Skeletal muscle satellite cell (primary cell): ENCODE measurements around the gene CST1.
"Not testable (repeated sequence)": the region's sequence is repeated elsewhere in the genome, so short reads cannot be mapped to it uniquely, and the experiment has no call there.

ENCODE experiments used
- H3K27me3 ChIP-seq: 2 replicates; pipeline ENCODE4 v1.7.0; 2013; ENCODE audit warnings: low read length; ENCODE audit not compliant: control insufficient read depth, insufficient read depth
- H3K36me3 ChIP-seq: 2 replicates; pipeline ENCODE4 v1.7.0; 2013; ENCODE audit warnings: mild to moderate bottlenecking, control low read depth, low read length; ENCODE audit not compliant: insufficient read depth
- H3K4me1 ChIP-seq: 2 replicates; pipeline ENCODE4 v1.7.0; 2013; ENCODE audit warnings: low read length; ENCODE audit not compliant: control insufficient read depth, insufficient read depth
- H3K4me2 ChIP-seq: 2 replicates; pipeline ENCODE4 v1.7.0; 2013; ENCODE audit warnings: mild to moderate bottlenecking, low read length
- H3K4me3 ChIP-seq: 2 replicates; pipeline ENCODE4 v1.7.0; 2013; ENCODE audit warnings: low read length
- H3K9ac ChIP-seq: 2 replicates; pipeline ENCODE4 v1.7.0; 2013; ENCODE audit warnings: mild to moderate bottlenecking, low read depth, low read length, moderate library complexity
- H3K9me3 ChIP-seq: replicated peaks from 2 replicates; pipeline ENCODE4 v1.7.0; 2013; ENCODE audit warnings: mild to moderate bottlenecking, control low read depth, low read length

The CST1 gene

DNA sequence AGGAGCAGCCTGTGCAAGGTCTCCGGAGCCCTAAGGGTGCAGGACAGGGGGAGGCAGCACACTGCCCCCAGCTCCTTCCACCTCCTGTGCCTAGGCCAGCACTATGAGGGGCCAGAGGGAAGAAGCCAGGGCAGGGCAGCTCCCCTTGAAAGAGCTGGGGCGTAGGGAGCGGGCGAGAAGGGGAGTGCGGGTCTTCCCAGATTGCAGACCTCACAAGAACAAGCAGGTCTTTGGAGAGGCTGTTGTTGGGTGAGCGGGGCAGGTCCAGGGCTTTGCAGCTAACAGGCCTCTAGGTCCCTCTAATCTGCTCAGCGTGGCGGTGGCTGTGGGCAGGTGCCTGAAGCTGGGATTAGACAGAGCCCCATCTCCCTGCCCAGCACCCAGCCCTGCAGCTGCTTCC, 22.4 kb upstream of the CST1 start:
- no peaks in the 10 kb centered on the region for H3K9me3 ChIP-seq
- H3K4me1 ChIP-seq, result no peaks in the 10 kb centered on the region
- no peak overlapping the region for H3K4me3 ChIP-seq
- no peaks in the 10 kb centered on the region for H3K36me3 ChIP-seq
- H3K9ac ChIP-seq, result no peak overlapping the region
- H3K4me2 ChIP-seq, result no peak overlapping the region
- peaks cover 24% of the 10 kb centered on the region for H3K27me3 ChIP-seq

DNA sequence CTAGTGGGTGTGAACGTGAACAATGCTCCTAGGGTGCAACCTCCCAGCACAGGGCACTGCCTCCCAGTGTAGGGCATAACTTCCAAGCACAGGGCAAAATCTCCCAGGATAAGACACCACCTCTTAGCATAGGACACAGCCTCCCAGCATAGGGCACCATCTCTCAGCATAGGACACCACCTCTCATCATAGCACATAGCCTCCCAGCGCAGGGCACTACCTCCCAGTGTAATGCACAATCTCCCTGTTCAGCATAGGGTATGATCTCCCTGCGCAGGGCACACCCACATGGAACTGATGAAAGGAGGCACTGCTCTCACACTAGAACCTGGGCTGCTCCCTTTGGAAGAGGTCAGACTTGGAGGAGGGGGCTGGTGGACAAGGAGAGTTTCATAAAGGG, 21.3 kb upstream of the CST1 start:
- no peak overlapping the region for H3K4me2 ChIP-seq
- no peaks in the 10 kb centered on the region for H3K9me3 ChIP-seq
- H3K27me3 ChIP-seq, result peaks cover 24% of the 10 kb centered on the region
- no peak overlapping the region for H3K4me3 ChIP-seq
- H3K4me1 ChIP-seq, result no peaks in the 10 kb centered on the region
- no peak overlapping the region for H3K9ac ChIP-seq
- H3K36me3 ChIP-seq, result no peaks in the 10 kb centered on the region

- Histone ChIP-seq H3K4me3 (no peak overlapping the region), H3K36me3 (no peaks in the 10 kb centered on the region), H3K9ac (no peak overlapping the region), H3K9me3 (no peaks in the 10 kb centered on the region), H3K4me2 (no peak overlapping the region), H3K4me1 (no peaks in the 10 kb centered on the region), H3K27me3 (peaks cover 24% of the 10 kb centered on the region)
Measured at GRCh38 chr20:23770384-23770783, 19.6 kb upstream of the CST1 start.

GRCh38 chr20:23768520-23768919, 17.8 kb upstream of the CST1 start:
- not testable (repeated sequence) for H3K9me3 ChIP-seq, H3K4me3 ChIP-seq, H3K4me2 ChIP-seq, H3K36me3 ChIP-seq, H3K9ac ChIP-seq, H3K4me1 ChIP-seq
- H3K27me3 ChIP-seq, result peaks cover 20% of the 10 kb centered on the region

DNA sequence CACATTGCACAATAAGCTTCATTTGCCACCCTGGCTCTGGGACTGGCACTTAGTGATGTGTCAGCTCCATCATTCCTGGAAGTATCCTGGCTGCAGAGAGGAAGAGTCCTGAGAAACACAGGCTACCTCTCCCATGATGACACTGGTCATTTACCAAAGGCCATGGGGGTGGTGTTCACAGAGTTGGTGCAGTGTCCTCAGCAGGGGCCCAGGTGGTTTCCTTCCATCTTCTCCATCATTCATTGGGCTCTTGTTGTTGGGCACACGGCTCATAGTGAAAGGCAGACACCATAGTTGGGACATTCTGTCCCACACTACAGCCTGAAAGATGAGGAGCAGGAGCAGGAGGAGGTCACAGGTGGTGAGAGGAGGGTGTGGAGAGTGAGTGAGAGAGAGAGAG, 15.8 kb upstream of the CST1 start:
- no peaks in the 10 kb centered on the region for H3K36me3 ChIP-seq
- H3K9me3 ChIP-seq, result no peaks in the 10 kb centered on the region
- no peak overlapping the region for H3K4me2 ChIP-seq
- H3K4me3 ChIP-seq, result no peak overlapping the region
- H3K27me3 ChIP-seq, result peaks cover 17% of the 10 kb centered on the region
- no peak overlapping the region for H3K9ac ChIP-seq
- H3K4me1 ChIP-seq, result no peaks in the 10 kb centered on the region

- Histone ChIP-seq H3K36me3 (no peaks in the 10 kb centered on the region), H3K4me2 (no peak overlapping the region), H3K27me3 (peaks cover 14% of the 10 kb centered on the region), H3K9ac (no peak overlapping the region), H3K9me3 (no peaks in the 10 kb centered on the region), H3K4me1 (no peaks in the 10 kb centered on the region), H3K4me3 (no peak overlapping the region)
Measured at GRCh38 chr20:23765578-23765977, 14.8 kb upstream of the CST1 start.

- not testable (repeated sequence) for H3K9ac ChIP-seq, H3K4me3 ChIP-seq, H3K4me2 ChIP-seq, H3K9me3 ChIP-seq, H3K36me3 ChIP-seq, H3K4me1 ChIP-seq
- peaks cover 11% of the 10 kb centered on the region for H3K27me3 ChIP-seq
Measured at GRCh38 chr20:23764630-23765029, 13.9 kb upstream of the CST1 start.

- Histone ChIP-seq H3K4me2 (no peak overlapping the region), H3K4me1 (no peaks in the 10 kb centered on the region), H3K27me3 (peaks cover 11% of the 10 kb centered on the region), H3K4me3 (no peak overlapping the region), H3K9ac (no peak overlapping the region), H3K9me3 (no peaks in the 10 kb centered on the region), H3K36me3 (no peaks in the 10 kb centered on the region)
Measured at GRCh38 chr20:23763345-23763744, 12.6 kb upstream of the CST1 start.

DNA sequence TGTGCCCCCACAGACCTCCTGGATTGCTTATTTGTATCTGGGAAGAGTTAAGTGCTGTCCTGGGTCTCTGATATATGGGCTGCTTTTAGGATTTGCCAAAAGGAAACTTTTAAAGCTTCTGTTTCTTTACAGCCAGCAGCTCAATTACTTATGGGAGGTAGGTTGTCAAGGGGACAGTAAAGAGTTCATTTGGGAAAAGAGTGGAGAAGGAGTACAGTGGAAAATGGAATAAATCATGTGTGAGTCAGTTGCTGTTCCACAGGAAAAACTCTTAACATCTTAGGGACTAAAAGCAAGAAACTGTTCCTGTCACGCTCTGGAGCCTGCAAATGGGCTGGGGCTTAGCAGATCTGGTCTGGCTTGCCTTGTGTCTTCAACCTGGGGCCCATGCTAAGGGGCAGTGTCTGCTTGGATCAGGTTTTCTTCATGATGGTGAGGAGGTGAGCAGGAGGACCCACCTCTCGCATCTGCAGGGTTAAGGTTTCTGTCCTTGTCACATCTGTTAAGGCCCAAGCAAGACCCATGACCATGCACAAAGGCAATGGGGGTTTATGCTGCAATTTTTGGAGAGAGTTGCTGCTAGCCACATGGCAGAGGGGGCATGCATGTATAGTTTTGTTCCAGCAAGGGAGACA, 8.7 kb upstream of the CST1 start:
- Histone ChIP-seq H3K4me1 (peaks cover 12% of the 10 kb centered on the region), H3K9ac (no peak overlapping the region), H3K27me3 (peaks cover 8% of the 10 kb centered on the region), H3K9me3 (no peaks in the 10 kb centered on the region), H3K4me3 (no peak overlapping the region), H3K4me2 (no peak overlapping the region), H3K36me3 (no peaks in the 10 kb centered on the region)

- H3K4me2 ChIP-seq, result not testable (repeated sequence)
Measured at GRCh38 chr20:23756792-23757191, 6.1 kb upstream of the CST1 start.

DNA sequence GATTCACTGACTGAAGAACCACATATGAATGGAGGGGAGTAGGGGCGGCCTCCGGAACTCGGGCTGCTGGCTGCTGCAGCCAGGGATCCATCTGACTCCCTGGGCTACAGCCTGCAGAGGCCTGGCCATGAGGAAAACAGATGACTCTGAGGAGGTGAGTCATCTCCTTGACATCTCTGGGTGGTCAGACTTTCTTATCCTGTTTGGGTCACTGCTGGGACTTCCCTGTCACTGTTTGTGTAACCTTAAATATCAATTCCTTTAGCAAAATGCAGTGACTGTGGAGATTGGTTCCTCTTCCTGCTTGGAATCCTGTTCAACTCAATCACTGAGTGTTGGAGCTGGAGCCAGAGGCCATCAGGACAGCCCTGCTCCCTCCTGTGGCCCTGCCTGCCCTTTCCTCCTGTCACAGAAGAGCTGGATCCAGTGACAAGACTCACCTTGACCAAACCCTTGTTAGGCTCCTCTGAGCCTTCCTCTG, 4.4 kb upstream of the CST1 start:
- peaks cover 20% of the 10 kb centered on the region for H3K4me1 ChIP-seq
- not testable (repeated sequence) for H3K4me3 ChIP-seq, H3K27me3 ChIP-seq, H3K36me3 ChIP-seq, H3K9ac ChIP-seq, H3K4me2 ChIP-seq, H3K9me3 ChIP-seq

More at GRCh38 chr20:23756792-23757191, 6.1 kb upstream of the CST1 start:
- H3K36me3 ChIP-seq, H3K27me3 ChIP-seq, H3K9ac ChIP-seq, H3K4me3 ChIP-seq, H3K9me3 ChIP-seq: not testable (repeated sequence)
- H3K4me1 ChIP-seq, result peaks cover 20% of the 10 kb centered on the region

GRCh38 chr20:23754731-23755130, 4.0 kb upstream of the CST1 start:
- Histone ChIP-seq H3K36me3 (no peaks in the 10 kb centered on the region), H3K9ac (no peak overlapping the region), H3K4me1 (peaks cover 20% of the 10 kb centered on the region), H3K4me2 (no peak overlapping the region), H3K9me3 (no peaks in the 10 kb centered on the region), H3K4me3 (no peak overlapping the region), H3K27me3 (no peaks in the 10 kb centered on the region)
